CD4-positive, alpha-beta T cell (primary cell): Measurements from ENCODE around the gene ARHGEF33. TPM values are rescaled to one million over a fixed set of nuclear protein-coding genes. Genes with fewer than 3 reads are reported as not detected.

Source experiments
- ATAC-seq: fragments of 200-7000 bp; cut with Tn5 transposase; one replicate; pipeline ENCODE4 v1.10.0; 2022; ENCODE audit warnings: mild to moderate bottlenecking; ENCODE audit not compliant: poor library complexity
- CTCF ChIA-PET: fragments of 350-600 bp; sonication (Branson Sonifier 250); formaldehyde crosslinking; loops from one replicate; lab custom pipeline; 2021; ENCODE audit warnings: antibody characterized with exemption, inconsistent platforms; lab: Charles Lee
- POLR2A ChIA-PET: fragments of 350-600 bp; sonication (Branson Sonifier 250); formaldehyde crosslinking; loops from one replicate; lab custom pipeline; 2021; ENCODE audit warnings: antibody characterized with exemption, inconsistent platforms; lab: Charles Lee
- DNase-seq, 14 experiments: peaks; one replicate each; pipeline ENCODE4 v3.0.0-alpha.2; 2013 to 2020; ENCODE audit warnings: mixed read lengths in 2 of 14
- H3K27ac ChIP-seq, 2 donors: one replicate each; pipeline versions ENCODE4 v1.5.1 to v1.7.0; 2013; ENCODE audit warnings: low read length in 2 of 2, low read depth in 1 of 2, mild to moderate bottlenecking in 1 of 2
- H3K27me3 ChIP-seq, 2 experiments: 1 replicate in 1 of 2; 2 replicates in 1 of 2; pipeline versions ENCODE4 v1.6.1 to v1.7.0; 2013; ENCODE audit warnings: low read length in 2 of 2, control low read depth in 1 of 2, mild to moderate bottlenecking in 1 of 2, moderate library complexity in 1 of 2; ENCODE audit not compliant: insufficient read depth in 2 of 2, control insufficient read depth in 1 of 2
- H3K36me3 ChIP-seq: one replicate; pipeline ENCODE4 v1.6.1; 2013; ENCODE audit warnings: low read length, control low read depth; ENCODE audit not compliant: insufficient read depth
- H3K4me1 ChIP-seq: one replicate; pipeline ENCODE4 v1.6.1; 2013; ENCODE audit warnings: low read length, control low read depth; ENCODE audit not compliant: insufficient read depth
- H3K4me3 ChIP-seq: one replicate; pipeline ENCODE4 v1.5.1; 2013; ENCODE audit warnings: mild to moderate bottlenecking, low read length, moderate library complexity
- H3K9me3 ChIP-seq, 2 experiments: 1 replicate in 1 of 2; 2 replicates in 1 of 2; pipeline versions ENCODE4 v1.6.1 to v1.7.0; 2013; ENCODE audit warnings: low read length in 2 of 2, mild to moderate bottlenecking in 2 of 2, control low read depth in 1 of 2, moderate library complexity in 1 of 2; ENCODE audit not compliant: control insufficient read depth in 1 of 2, insufficient read depth in 1 of 2
- H3K27ac Mint-ChIP-seq: one replicate; pipeline ENCODE4 v1.8.0; 2020; ENCODE audit warnings: mixed read lengths
- H3K27me3 Mint-ChIP-seq: one replicate; pipeline ENCODE4 v1.8.0; 2021; ENCODE audit warnings: mixed read lengths
- H3K36me3 Mint-ChIP-seq: one replicate; pipeline ENCODE4 v1.8.0; 2021; ENCODE audit warnings: low read depth, mixed read lengths
- H3K4me1 Mint-ChIP-seq: one replicate; pipeline ENCODE4 v1.8.0; 2021; ENCODE audit warnings: low read depth, mixed read lengths
- H3K4me3 Mint-ChIP-seq: one replicate; pipeline ENCODE4 v1.8.0; 2020; ENCODE audit warnings: mild to moderate bottlenecking, mixed read lengths
- H3K9me3 Mint-ChIP-seq: one replicate; pipeline ENCODE4 v1.8.0; 2020; ENCODE audit warnings: mixed read lengths
- intact Hi-C, 2 experiments: fragments of 100-400 bp; cut with DNase I in 1 of 2; cut with micrococcal nuclease in 1 of 2; formaldehyde crosslinking; loops; one replicate each; pipeline versions ENCODE4 v1.15.1 to v1.9.0; 2023 to 2025; cut with DNase I, micrococcal nuclease
- total RNA-seq, 174 experiments: library from RNA in 2 of 174; stranded (reverse) in 2 of 174; gene quantifications; one replicate each; pipeline ENCODE4 v1.2.3 and lab custom pipeline; 2021 to 2026
- TF ChIP-seq, protein P1 (sequence below): fragments of 200-600 bp; IDR thresholded peaks from one replicate; pipeline ENCODE4 v1.8.0; 2022; ENCODE audit warnings: antibody characterized with exemption, mild to moderate bottlenecking

Gene ARHGEF33
- total RNA-seq, 2 experiments from 2014 or later = not detected

DNA sequence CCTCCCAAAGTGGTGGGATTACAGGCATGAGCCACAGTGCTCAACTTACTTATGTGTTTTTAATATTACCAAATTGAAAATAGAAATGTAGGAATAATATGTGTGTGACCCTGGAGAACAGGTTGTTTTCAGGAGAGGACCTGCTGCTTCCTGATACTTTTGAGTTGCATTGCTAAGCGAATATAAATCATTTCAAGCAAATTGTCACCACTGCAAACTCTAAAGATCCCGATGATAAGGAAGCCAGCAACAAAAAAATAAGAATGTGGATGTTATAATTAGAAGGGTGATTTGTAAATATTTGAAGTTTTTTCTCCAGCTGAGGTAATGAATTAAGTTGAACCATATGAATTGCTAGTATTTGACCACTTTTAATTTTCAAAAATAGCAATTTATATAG lies 40.9 kb downstream of the ARHGEF33 start:
- POLR2A ChIA-PET = no interaction called here
- Mint-ChIP-seq H3K27ac (no peak overlapping the region), H3K36me3 (no peaks in the 10 kb centered on the region), H3K4me1 (no peaks in the 10 kb centered on the region), H3K27me3 (no peaks in the 10 kb centered on the region), H3K9me3 (no peaks in the 10 kb centered on the region), H3K4me3 (no peak overlapping the region)
- intact Hi-C loops = no loop called here
- ATAC-seq = no peak
- Histone ChIP-seq H3K27ac (no peak overlapping the region), H3K4me1 (no peaks in the 10 kb centered on the region), H3K4me3 (no peak overlapping the region), H3K27me3 (no peaks in the 10 kb centered on the region), H3K9me3 (no peaks in the 10 kb centered on the region), H3K36me3 (no peaks in the 10 kb centered on the region)
- CTCF ChIA-PET = no interaction called here
- TF ChIP-seq, protein P1, sequence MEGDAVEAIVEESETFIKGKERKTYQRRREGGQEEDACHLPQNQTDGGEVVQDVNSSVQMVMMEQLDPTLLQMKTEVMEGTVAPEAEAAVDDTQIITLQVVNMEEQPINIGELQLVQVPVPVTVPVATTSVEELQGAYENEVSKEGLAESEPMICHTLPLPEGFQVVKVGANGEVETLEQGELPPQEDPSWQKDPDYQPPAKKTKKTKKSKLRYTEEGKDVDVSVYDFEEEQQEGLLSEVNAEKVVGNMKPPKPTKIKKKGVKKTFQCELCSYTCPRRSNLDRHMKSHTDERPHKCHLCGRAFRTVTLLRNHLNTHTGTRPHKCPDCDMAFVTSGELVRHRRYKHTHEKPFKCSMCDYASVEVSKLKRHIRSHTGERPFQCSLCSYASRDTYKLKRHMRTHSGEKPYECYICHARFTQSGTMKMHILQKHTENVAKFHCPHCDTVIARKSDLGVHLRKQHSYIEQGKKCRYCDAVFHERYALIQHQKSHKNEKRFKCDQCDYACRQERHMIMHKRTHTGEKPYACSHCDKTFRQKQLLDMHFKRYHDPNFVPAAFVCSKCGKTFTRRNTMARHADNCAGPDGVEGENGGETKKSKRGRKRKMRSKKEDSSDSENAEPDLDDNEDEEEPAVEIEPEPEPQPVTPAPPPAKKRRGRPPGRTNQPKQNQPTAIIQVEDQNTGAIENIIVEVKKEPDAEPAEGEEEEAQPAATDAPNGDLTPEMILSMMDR = no peak
- no peak for DNase-seq

DNA sequence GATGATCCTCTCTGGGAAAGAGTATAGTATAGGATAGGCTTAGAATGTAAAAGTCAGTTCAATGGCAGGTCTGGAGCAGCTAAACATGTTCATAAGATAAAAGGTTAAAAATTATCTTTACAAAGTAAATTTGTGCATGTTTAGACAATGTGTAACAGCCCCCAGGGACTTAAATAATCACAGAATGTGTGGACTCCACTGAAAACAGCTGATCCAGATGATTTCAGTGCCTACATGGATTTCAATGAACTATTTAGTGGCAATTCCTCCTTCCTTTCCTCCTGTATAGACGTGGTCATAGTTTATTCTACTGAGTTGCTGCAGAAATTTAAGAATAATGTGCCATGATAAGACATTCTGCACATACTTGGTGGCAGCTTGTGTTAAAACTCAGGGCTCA lies 42.9 kb downstream of the ARHGEF33 start:
- Mint-ChIP-seq H3K27ac (no peak overlapping the region), H3K4me1 (no peaks in the 10 kb centered on the region), H3K36me3 (no peaks in the 10 kb centered on the region), H3K4me3 (no peak overlapping the region), H3K9me3 (no peaks in the 10 kb centered on the region), H3K27me3 (no peaks in the 10 kb centered on the region)
- ChIA-PET CTCF (no interaction called here), POLR2A (no interaction called here)
- Histone ChIP-seq H3K4me3 (no peak overlapping the region), H3K27me3 (no peaks in the 10 kb centered on the region), H3K36me3 (no peaks in the 10 kb centered on the region), H3K27ac (no peak overlapping the region), H3K4me1 (no peaks in the 10 kb centered on the region), H3K9me3 (no peaks in the 10 kb centered on the region)
- TF ChIP-seq, protein P1 = no peak
- no peak for DNase-seq
- ATAC-seq = no peak
- intact Hi-C loops = no loop called here

DNA sequence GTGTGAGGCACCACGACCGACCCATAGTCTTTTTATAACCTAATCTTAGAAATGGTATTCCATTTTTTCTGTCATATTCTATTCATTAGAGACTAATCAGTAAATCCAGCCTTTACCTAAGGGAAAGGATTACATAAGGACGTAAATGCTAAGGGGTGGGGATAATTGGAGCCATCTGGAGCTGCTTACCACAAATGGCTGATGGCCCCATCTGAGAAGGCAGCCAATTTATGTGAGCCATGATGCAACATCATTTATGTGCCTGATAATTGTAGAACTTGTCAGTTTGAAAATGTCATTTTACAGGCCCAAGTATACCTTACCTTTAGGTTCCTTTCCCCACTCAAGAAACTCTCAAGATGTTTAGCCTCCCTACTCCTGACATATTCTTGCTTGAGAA lies 44.0 kb downstream of the ARHGEF33 start:
- Mint-ChIP-seq H3K36me3 (no peaks in the 10 kb centered on the region), H3K4me1 (no peaks in the 10 kb centered on the region), H3K27ac (no peak overlapping the region), H3K27me3 (no peaks in the 10 kb centered on the region), H3K9me3 (no peaks in the 10 kb centered on the region), H3K4me3 (no peak overlapping the region)
- no peak for ATAC-seq
- Histone ChIP-seq H3K27ac (no peak overlapping the region), H3K4me1 (no peaks in the 10 kb centered on the region), H3K9me3 (no peaks in the 10 kb centered on the region), H3K27me3 (no peaks in the 10 kb centered on the region), H3K36me3 (no peaks in the 10 kb centered on the region), H3K4me3 (no peak overlapping the region)
- DNase-seq = no peak
- CTCF ChIA-PET = no interaction called here
- POLR2A ChIA-PET = interaction anchor here (0.6 kb wide), 1 partner anchor 171 kb away, joined by 3 read pairs; no protein-coding TSS in a partner anchor
- intact Hi-C loops = no loop called here
- TF ChIP-seq, protein P1 = no peak
